Fibroblast of skin of abdomen (primary cell): ENCODE measurements around the gene ACAA1.
"Not testable (repeated sequence)": the region's sequence is repeated elsewhere in the genome, so short reads cannot be mapped to it uniquely, and the experiment has no call there.

ENCODE experiments used
- DNase-seq: peaks from one replicate; pipeline ENCODE4 v3.0.0-alpha.2; 2013

ACAA1 gene

DNA sequence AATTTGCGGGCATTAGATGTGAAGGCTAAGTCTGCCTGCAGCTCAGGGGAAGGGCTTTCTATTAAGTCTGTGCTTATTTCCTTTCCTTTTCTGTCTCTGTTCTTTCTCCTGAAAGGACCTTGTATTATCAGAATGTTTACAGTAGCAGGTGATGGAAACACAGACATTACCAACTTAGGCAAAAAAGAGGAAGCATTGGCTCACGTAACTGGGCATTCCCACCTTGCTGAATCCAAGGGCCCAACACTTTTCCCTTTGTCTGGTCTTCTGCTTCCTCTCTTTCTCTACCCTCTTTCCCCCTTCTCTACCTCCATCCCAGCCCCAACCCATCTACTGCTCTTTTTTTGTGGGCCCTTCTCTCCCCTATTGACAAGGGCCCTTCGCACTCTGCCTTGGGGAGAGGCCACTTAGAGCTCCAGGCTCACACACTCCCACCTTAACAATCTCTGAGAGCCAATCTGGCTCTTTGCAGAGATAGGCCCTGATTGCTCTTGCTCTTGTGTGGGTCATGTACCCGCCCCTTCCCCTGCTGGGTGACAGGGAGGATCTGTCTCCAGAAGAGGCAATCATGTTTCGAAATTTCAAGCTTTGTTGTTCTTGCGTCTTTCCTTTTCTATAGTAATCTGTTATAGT lies 35.0 kb downstream of the ACAA1 start:
- DNase-seq = no peak

GRCh38 chr3:38100498-38100897 lies 36.4 kb downstream of the ACAA1 start:
- DNase-seq = no peak

- DNase-seq = no peak
Measured at GRCh38 chr3:38099518-38099917, 37.4 kb downstream of the ACAA1 start.

- DNase-seq = no peak
Measured at GRCh38 chr3:38098376-38098723, 38.6 kb downstream of the ACAA1 start.

GRCh38 chr3:38097446-38098375 lies 39.2 kb downstream of the ACAA1 start:
- DNase-seq = no peak

DNA sequence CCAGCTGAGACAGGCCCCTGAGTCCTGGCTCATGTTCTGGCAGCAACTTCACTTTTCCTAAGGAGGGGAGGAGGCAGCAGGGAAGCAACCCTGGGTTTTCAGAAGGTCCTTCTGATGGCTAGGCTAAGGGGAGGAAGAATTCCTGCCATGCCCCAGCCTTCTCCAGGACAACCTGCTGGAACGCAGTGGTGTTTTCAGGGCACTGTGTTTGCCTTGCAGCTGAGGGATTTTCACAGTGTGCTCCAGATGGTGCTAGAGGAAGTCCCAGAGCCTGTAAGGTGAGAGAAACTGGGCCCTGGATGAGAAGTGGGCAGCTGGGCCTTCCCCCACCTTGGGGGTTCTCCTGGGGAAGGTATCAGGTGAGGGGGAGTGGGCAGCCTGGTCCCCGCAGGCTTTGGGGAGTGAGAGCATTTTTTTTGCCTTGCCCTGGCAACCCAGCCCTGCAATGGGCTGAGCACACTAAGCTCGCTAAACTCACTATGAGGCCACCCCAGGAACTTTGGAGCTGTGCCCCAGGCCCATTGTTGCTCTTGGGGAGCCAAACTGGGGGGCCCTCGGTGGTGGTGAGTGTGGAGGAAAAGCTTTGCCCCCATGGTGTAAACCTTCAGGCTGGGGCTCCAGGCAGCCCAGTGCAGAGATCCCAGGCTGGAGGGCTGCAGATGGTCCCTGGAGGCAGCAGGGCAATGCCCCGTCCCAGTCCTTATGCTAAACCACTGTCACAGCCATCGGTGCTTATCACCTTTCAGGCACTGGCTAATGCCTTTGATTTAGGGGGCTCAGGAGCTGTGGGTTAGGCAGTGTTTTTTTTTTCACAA lies 41.1 kb downstream of the ACAA1 start:
- no peak for DNase-seq

DNA sequence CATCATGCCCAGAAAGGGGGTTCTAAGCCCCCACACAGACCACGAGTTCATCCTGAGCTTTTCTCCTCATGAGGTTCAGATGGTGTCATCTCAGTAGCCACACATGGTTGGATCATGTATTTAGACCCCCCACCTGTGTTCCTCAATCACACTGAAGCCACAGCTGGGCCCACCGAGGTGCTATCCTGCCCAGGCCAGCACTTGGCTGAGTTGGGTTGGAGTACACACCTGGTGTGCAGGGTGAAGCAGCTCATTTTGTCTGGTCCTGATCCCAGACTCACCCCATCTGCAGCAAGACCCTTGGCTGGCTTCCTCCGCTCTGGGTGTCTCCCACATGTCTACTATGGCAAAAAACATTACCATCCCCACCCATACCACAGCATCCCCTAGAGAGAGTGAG lies 41.9 kb downstream of the ACAA1 start:
- no peak for DNase-seq

DNA sequence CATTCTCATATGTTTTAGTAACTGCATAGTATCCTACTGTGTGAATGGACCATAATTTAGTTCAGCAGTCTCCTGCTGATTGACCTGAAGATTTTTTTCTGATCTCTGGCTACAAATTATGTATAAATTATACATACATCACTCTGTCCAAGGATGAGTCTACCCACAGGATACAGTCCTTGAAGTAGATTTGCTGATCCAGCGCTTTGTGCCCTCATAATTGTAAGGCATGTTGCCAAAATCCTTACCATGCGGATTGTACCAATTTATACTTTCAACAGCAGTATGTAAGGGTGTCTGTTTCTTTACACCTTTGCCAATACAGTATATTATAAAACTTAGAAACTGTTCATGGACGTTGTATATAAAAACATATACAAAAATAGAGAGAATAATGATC lies 46.5 kb downstream of the ACAA1 start:
- DNase-seq = no peak

DNA sequence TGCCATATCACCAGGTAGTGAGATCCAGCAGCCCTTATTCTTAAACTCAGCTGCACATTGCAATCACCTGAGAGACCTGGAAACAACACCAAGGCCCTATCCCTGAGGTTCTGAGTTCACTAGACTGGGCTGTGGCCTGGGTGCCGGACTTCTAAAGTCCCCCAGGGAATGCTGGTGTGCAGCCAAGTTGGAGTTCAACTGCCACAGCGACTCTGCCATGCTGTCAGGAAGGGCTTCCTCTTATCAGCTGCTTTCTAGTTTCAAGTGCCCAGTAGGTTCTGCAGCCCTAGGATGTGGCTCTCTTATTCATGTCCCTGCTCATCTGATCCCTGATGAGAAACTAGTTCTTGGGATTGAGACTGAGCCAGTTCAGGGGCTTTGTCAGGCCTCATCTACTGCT lies 47.8 kb downstream of the ACAA1 start:
- DNase-seq = no peak

DNA sequence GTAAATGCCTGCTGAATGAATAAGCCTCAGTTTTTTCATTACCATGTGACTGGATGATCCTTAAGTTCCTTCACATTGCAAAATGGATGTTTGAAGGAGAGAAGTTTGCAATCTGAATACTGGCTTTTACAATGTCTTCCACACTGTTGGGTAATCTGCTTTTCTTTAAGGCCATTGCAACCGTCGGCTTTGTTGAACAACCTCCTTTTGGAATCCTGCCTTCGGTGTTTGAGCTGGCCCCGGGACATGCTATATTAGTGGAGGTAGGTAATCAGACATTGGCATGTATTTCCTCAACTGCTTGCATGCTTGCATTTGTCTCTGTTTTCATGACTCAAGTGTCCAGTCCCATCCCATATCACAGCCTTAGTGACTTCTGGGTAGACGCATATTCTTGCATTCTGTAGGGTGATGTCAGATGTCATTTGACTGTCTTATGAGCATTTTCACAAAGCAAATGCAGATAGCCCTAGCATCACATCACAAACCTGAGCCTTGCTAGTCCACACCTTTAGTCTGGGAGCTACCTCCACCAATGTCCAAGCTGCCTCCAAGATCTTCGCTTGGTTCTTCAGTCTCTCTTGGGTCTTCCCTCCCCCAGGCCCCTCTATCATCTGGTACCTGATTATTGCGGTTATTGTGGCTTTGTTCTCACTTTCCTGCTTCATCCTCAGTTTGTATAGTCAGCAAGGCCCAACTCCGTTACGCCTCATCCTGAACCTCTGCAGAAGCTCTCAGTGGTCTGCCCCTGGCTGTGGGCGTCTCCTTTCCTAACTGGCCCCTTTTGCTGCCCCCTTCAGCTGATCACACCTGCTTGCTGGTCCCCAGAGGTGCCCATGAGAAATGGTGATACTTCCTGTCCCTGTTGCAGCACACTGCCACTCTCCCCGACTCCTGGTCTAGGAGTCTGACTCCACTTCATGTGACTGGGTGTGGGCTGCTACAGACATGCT lies 48.5 kb downstream of the ACAA1 start:
- DNase-seq = no peak

- not testable (repeated sequence) for DNase-seq
Measured at GRCh38 chr3:38087278-38087677, 49.6 kb downstream of the ACAA1 start.

DNA sequence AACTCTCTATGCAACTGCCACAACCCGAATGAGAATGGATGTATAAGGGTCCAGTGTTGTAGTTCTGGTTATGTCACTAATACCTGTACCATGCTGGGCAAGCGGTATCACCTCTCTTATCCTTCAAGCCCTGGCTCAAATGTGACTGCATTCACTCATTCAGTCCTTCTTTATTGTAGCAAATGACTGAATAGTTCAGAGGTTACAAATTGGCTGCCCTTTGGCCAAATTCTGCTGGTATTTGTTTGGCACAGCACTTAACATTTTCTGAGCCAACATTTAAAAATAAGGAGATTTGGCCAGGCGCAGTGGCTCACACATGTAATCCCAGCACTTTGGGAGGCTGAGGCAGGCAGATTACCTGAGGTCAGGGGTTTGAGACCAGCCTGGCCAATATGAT lies 50.4 kb downstream of the ACAA1 start:
- no peak for DNase-seq

GRCh38 chr3:38085943-38086324 lies 51.0 kb downstream of the ACAA1 start:
- DNase-seq = no peak

GRCh38 chr3:38085311-38085942 lies 51.5 kb downstream of the ACAA1 start:
- DNase-seq = no peak

- peak; percentile 41 for DNase-seq
Measured at GRCh38 chr3:38084334-38085310, 52.3 kb downstream of the ACAA1 start.

DNA sequence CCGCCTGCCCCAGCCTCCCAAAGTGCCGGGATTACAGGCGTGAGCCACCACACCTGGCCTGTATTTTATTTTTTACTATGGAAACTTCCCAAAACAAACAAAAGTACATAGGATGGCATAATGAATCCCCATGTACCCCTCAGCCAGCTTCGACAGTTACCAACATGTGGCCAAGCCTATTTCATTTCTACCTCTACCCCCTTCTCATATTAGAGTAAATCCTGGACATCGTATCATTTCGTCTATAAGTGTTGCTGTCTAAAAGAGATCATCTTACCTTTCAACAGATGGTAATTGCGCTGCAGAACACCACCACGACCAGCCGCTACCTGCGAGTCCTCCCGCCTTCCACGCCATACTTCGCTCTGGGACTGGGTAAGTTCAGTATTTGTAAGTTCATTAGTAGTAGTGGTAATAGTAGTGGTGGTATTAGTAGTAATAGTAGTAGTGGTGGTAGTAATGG lies 53.0 kb downstream of the ACAA1 start:
- no peak for DNase-seq

GRCh38 chr3:38083254-38083653 lies 53.7 kb downstream of the ACAA1 start:
- DNase-seq = not testable (repeated sequence)

GRCh38 chr3:38082296-38082695 lies 54.6 kb downstream of the ACAA1 start:
- not testable (repeated sequence) for DNase-seq

DNA sequence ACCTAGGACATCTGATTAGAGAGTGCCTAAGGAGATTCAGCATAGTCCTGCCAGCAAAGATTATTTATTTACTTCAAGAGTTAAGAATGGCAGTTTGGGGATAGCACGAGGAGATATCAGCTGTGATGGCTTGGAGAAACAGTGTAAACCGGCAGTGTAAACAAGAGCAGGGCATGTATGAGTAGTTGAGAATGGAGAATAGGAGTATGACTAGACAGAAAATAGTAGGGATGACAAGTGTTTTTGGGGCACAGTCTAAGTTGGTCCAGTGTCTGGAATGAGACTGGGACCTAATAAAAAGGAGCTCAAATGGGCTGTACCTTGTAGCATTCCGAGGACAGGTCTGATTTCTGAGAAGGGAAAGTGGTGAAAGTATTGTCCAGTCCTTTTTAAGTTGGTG lies 59.9 kb downstream of the ACAA1 start:
- DNase-seq = not testable (repeated sequence)
